C4-2B (cell line): ENCODE data around the gene ALX4.

ENCODE experiments used
- H3K27ac ChIP-seq: fragments of 450-650 bp; 2 replicates; pipeline ENCODE4 v1.5.1; 2017
- CTCF ChIP-seq: fragments of 450-650 bp; conservative IDR thresholded peaks from 2 replicates; pipeline ENCODE4 v1.5.1; 2017; ENCODE audit warnings: mild to moderate bottlenecking
- ZFX ChIP-seq: fragments of 450-650 bp; IDR thresholded peaks from 2 replicates; pipeline ENCODE4 v1.6.1; 2017

ALX4 gene

GRCh38 chr11:44304091-44305025 is 5.6 kb downstream of the ALX4 start:
- no peak for TF ChIP-seq ZFX
- TF ChIP-seq CTCF, result no peak
- H3K27ac ChIP-seq, result no peak overlapping the region

- no peak overlapping the region for H3K27ac ChIP-seq
- TF ChIP-seq ZFX (no peak), CTCF (no peak)
Observed at GRCh38 chr11:44303401-44303938, 6.5 kb downstream of the ALX4 start.

- TF ChIP-seq ZFX, result no peak
- no peak for TF ChIP-seq CTCF
- no peak overlapping the region for H3K27ac ChIP-seq
Observed at GRCh38 chr11:44301564-44302271, 8.2 kb downstream of the ALX4 start.

- H3K27ac ChIP-seq, result no peak overlapping the region
- no peak for TF ChIP-seq ZFX
- no peak for TF ChIP-seq CTCF
Observed at GRCh38 chr11:44300844-44301563, 8.9 kb downstream of the ALX4 start.

GRCh38 chr11:44298862-44299261 is 11.1 kb downstream of the ALX4 start:
- TF ChIP-seq ZFX, result no peak
- no peak for TF ChIP-seq CTCF
- H3K27ac ChIP-seq, result no peak overlapping the region

GRCh38 chr11:44290208-44290607 is 19.7 kb downstream of the ALX4 start:
- no peak for TF ChIP-seq CTCF
- TF ChIP-seq ZFX, result no peak
- no peak overlapping the region for H3K27ac ChIP-seq
